NCI-H1436 treated with DMSO at 0.1 percent for 48 hours (cell line): Measurements from ENCODE around the gene KDM2B.
A peak's percentile ranks its signal among the peaks of the same experiment; 100 is the strongest.
"Not testable (repeated sequence)": the region's sequence is repeated elsewhere in the genome, so short reads cannot be mapped to it uniquely, and the experiment has no call there.

ENCODE experiments used
- DNase-seq: peaks from one replicate; lab custom pipeline; 2025; lab: John Stamatoyannopoulos, UW

KDM2B gene

DNA sequence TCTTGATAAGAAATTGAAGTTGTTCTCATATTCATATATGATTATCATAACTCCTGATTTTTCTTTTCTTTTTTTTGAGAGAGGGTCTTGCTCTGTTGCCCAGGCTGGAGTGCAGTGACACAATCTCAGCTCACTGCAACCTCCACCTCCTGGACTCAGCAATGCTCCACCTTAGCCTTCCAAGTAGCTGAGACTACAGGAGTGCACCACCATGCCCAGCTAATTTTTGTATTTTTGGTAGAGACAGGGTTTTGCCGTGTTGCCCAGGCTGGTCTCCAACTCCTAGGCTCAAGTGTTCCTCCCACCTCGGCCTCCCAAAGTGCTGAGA, 2.5 kb upstream of the KDM2B start:
- DNase-seq: not testable (repeated sequence)

DNA sequence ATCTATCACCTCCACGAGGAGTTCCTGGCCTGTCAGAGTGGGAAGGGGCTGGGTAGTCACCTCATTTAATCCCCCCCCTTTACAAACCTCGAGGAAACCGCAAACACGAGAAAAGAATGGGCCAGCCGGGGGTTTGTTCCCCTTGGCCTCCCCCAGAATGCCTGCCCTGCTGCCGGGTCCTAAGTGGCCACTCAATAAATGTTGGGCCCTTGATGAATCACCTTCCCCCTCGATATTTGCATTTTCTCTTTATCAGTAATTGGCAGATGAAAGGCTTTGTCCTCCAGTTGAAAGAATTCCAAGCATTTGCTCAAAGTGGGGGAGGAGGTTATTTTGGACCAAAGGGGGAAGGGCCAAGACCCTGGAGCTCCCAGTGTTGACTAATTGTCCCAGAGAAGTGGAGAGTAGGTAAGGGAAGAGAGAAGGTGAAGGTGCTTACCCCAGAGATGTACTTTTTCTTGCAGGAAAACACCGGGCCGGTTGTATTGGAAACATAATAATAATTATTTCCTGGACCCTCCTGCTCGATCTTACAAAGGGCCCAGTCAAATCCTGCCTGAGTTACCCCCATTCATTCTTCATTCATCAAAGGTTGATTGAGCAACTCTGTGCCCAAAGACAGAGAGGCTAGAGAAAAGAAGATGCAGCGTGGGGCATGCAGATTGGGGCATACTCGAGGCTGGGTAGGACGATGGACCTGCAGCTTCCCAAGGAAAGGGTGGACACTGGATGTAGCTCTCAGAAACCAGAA, 1.9 kb upstream of the KDM2B start:
- no peak for DNase-seq

DNA sequence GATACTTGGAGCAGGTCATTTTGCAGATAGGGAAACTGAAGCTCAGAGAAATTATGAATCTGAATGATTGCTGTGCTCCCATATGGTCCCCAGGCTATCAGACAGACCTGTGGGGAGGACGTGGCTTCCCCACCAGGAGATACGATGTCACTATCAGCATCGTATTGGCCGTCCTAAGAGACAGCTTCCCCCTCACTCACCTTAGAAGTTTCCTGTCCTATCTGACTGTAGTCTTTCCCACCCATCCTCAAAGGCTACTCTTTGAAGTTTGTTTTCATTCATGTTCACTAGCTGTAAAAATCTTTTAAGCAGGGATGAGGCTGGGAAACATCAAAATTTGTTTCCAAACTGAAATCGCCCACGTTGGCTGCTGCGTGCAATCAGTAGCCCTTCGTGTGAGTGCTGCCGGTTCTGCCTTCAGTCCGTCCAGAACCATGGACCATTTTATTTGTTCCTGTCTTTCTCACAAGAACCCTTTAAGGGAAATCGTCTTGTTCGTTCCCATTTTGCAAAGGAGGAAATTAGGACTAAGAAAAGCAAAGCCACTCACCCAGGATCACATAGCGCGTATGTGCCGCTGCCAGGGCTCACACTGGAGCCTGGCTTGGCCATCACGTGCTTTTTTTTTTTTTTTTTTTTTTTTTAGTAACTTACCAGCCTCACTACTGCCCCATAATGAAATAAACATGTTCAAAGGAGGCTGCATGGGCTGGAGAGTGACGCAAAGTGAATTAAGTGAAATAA, 1.0 kb upstream of the KDM2B start:
- no peak for DNase-seq

DNA sequence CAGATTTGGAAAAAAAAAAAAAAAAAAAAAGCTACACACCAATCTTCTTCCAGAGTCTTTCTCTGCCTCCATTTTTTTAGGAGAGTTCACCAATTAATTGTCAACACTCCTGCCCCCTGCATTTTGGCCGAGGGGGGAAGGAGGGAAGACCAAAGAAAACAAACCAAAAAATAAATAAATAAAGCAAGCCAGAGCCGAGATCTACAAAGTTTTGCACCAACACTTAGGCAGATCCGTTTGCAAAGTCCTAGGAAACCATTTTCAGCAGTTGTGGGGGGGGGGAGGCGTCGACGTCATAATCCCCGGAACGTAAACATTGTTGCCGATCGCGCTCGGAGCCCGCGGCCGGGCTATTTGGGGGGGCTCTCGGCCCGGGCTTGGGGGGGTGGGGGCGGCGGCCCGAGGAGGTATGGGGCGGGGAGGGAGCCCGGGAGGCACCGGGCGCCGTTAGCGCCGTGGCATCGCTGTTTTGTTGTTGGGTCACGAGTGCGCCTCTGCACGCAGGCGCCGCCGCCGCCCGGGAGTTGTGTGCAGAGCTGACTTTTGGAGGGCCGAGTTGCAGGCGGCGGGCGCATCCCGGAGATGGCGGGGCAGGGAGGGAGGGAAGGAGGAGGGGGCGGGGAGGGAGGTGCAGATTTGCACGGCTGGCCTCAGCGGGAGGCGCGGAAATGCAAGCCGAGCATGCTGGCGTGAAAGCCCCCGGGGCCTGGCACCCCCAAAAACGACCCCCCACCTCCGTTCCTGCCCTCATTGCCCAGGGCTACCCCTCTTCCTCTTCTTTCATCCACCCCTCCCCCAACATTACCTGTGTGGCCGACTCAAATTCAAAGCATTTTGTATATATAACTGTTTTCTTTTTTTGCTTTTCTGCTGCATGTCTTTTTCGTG, 598 bp downstream of the KDM2B start:
- DNase-seq: no peak

DNA sequence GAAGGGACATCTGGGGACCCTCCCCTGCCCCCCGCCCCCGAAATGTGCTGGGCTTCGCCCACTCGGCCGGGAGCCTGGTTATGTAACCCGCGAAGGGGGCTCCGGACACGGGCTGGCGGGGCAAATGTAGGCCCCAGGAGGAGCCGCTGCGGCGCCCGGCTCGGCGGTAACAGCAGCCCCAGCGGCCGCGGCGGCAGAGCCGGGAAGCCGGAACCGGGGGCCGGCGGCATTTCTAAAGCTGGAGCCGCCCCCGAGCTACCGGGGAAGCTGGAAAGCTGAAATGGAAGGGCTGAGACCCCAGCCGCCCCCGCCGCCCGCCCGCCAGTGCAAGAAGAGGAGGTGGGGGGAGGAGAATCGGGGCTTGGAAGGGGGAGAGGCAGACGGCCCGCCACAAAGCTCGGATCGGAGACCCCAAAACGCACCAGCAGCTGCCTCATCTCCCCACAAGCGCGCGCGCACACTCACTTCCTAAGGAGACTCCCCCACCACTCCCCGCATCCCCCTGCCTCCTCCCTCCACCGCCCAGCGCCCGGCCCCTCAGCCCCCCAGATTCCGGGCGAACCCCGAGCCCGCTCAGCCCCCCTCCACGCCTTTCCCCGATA, 1.5 kb downstream of the KDM2B start:
- DNase-seq: no peak

DNA sequence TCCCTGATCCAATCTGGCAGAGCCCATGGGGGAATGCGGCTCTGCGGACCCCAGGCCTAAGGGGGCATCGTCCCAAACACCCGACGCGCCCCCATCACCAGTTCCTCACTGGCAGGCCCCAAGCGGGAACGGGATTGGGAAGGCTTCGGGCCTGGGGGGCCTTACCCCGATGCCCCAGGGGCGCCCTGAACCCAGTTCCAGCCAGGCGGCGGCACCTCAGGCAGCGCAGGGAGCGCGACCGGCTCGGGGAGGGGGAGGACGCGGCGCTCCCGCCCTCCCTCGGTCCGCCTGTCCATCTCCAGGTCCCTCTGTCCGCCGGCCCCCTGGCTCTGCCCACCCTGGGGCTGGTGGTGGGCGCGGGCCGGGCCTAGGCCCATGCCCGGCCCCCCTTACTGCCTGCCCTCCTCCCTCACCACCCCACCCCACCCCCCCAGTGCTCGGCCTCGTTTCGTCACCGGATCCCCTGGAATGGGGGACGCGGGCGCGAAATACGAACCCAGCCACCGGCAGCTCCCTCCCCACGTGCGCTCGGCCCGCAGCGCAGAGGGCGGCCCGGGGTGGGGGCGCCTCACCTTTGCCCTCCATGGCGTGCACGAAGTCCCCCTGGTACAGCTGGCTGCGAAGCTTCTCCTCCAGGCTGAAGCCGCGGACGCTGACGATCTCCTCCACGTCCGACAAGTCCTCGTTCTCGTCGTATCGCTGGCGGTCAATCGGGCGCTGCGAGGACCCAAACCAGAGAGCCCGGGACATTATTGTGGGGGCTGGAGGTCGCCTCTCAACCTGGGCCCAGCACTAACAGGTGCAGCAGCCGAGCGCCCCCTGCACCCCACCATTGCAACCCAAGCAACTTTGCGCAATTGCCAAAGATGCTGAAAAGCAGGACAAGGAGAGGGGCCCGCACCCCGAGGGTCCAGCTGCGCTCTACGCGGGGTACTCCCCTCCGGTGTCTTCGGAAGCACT, 2.3 kb downstream of the KDM2B start:
- no peak for DNase-seq

DNA sequence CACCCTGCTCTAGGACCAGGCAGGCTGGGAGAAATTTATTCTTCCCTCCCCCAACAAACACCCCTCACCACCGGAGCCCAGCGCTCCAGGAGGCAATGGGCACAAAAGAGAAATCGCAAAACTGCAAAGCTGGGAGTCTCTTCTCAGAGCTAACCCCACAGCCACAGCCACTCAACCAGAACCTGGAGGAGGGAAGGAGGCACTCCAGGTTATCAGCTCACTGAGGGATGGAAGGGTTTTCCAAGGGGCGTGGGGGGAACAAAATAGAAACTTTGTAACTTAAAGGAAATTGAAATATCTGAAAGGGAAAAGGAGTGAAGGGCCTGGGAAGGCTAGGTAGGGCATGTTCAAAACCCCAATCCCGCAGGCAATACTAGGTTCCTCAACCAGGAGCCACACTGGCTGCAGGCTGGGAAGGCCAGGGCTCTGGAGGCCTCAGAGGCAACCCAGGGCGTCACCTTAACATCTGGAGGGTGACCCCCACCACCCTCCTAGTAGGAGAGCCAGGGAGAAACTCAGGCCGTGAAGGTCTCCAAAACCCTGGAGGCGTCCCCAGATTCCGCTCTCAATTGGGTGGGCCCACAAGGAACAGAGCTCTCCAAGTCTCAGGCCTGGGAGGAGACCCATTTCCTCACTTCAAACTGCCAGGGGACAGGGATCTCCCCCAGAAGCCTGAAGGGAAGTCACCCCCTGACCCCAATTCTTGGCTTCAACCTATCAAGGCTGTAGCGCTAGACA, 3.2 kb downstream of the KDM2B start:
- no peak for DNase-seq

DNA sequence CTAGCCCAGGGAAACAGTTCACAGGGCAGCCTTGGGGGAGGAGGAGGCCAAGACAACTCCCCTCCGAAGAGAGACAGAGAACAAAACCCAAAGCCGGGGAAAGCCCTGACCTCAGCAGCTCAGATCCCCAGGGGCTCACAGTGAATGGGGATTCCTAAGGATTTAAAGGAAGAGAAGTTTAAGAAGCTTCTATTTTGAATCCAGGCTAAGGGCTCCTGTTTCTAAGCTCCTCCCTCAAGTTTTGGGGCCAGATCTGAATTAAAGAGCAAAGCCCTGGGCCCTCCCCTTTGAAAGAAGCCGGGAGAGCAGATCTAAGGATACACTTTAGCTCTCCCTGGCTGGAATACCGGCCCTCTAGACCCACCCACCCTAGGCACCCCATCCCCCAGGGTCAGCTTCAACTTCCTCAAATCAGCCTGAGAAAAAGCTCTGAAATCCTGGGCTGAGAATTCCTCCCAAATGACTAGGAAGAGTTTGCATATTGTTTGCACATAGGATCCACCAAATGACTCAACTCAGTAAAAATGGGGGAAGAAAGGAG, 3.9 kb downstream of the KDM2B start:
- no peak for DNase-seq

DNA sequence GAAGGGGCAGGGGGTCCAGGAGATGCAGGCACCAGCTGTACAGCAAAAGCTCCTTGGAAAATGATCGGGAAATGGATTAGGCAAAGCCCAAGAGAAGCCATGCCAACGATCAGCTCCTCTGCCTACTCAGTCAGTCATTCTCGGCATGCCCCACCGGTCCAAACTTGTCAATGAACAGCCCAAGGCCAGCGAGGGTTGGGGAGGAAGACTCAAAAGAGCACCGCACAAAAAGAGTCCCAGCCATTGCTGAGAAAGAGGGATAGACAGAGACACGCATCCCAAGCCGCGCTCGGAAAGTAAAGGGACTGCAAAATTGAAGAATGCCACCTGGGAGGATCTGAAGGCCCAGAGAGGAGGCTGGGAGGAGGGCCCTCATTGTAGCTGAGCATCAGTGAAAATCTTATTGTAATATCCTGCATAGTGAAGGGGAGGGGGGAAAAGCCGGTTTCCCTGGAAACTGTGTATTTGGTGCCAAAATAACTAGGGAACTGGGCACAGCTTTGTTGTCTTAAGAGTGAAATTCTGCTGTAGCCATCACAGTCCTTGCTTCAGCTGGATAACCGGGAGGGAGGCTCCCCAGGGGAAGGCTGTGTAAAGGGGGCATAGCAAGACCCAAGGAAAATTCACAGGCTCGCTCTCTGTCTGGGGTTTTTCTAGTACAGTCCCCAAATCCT, 4.7 kb downstream of the KDM2B start:
- DNase-seq: no peak

DNA sequence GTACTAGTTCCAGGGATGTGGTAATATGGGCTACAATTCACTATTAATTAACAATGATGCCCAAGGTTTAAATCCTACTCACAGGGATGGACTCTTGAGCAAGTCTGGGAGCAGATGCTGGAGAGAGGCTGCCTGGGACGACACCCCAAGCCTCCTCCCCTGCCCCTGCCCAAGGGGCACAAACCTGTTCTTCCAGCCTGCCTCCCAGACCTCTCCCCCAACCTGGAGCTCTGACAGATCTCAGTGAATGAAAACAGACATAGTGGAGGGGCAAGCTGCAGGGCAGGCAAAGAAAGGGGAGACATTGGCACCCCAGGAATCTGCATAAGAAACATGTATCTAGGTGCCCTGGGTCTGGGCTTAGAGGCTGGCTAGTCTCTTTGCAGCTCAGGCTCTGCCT, 5.8 kb downstream of the KDM2B start:
- no peak for DNase-seq

DNA sequence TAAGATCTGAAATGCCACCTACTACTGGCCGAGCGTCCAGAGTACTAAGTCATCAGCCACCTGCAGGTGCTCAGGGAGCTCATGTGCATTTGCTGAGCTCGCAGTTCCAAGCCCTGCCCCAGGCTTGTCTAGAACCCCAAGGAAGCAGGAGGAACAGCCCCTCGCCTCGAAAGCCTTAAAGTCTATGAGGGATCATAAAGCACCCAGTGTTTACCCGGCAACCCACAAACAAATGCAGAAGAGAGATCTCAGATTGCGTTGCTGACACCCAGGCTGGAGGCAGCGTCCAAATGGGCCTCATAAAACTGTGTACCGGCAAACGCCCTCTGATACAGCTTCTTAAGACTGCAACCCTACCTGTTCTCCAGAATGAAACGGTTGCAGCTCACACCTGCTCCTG, 6.8 kb downstream of the KDM2B start:
- DNase-seq: peak; percentile 83

DNA sequence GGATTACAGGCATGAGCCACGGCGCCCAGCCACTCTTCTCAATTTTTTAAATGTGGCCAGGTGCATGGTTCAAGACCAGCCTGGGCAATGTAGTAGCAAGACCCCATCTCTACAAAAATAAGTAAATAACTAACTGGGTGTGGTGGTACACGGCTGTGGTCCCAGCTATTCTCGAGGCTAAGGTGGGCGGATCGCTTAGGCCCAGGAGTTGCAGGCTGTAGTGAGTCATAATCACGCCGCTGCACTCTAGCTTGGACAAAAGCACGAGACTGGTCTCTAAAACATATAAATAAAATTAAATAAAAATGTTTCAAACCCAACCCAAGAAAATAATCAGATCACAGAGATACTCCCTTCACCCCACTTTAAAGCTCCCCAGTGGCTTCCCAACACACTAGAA, 8.9 kb downstream of the KDM2B start:
- DNase-seq: no peak

DNA sequence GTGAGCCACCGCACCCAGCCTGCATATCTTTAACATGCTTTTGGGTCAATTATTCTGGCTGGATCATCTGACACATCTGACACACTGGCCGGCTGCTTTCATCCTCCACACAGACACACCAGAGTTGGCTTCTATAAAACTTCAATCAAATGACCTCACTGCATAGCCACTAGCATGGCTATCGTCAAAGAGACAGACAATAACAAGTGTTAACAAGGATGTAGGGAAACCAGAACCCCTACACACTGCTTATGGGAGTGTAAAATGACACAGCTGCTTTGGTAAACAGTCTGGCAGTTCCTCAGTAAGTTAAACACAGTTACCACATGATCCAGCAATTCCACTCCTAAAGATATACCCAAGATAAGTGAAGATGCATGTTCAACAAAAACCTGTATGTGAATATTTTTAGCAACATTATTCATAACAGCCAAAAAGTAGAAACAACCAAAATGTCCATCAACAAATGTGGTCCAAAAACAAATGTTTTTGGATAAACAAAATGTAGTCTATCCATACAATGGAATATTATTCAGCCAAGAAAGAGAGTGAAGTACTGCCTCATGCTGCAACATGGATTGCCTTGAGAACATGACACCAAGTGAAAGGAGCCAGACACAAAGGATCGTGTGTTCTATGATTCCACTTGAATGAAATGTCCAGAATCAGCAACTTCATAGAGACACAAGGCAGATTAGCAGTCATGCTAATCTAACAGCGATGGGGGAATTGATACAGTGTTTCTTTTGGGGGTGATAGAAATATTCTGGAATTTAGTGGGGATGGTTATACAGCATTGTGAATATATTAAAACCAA, 10.1 kb downstream of the KDM2B start:
- no peak for DNase-seq

DNA sequence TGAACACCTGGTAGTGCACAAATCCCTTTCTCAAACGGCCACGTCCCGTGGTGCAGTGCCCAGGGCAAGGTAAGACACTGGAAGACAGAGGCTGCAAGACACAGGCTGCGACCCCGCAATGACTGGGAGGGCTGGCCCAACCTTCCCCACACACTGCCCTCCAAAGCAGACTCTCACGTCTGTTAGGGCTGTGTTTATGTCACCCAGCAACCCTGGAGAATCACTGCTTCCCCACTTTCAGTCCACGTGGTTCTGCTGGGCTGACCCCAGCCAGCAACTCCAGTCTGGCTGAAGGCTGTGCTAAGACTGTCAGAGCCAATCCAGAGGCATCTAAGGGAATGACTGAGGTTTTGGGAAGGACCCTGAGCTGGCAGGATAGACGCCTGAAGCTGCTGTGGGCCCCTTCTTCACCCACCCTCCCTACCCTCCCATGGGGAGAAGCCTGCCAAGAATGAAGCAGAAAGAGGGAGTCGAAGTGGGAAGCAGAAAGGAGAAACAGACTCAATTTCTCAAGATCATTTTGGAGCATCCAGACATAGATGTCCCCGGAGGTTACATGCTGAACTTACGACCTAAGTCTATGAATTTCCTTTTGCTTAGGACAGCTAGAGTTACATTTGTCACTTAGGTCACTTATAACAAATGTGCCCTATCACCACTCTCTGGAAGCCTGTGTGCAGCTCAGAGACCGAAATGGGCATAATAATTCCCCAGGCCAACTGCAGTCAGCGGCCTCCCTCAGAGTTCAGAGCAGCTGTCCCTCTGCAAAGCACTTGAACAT, 11.7 kb downstream of the KDM2B start:
- no peak for DNase-seq

DNA sequence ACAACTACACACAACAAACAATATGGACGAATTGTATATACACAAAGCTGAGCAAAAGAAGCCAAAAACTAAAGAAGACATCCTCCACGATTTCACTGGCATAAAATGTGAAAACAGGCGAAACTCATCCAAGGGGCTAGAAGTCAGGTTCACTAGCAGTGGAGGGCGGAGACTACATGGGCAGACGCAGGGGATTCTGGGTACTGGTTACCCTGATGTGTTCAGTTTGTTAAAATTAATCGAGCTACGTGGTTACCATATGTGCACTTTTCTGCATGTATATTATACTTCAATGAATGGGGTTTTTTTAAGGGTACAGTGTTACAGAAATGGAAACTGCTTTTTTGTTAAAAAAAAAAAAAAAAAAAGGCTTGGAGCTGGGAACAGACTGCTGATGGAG, 12.3 kb downstream of the KDM2B start:
- DNase-seq: no peak

DNA sequence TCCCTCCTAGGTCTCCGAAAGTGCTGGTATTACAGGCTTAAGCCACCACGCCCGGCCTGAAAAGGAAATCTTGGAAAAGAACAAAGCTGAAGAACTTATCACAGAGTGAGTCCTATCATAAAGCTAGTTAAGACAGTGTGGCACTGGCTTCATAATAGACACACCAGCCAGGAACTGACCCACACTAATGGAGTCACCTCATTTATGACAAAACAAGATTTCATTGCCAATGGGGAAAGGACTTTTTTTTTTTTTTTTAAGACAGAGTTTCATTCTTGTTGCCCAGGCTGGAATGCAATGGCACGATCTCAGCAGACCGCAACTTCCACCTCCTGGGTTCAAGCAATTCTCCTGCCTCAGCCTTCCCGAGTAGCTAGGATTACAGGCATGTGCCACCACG, 15.7 kb downstream of the KDM2B start:
- DNase-seq: no peak

DNA sequence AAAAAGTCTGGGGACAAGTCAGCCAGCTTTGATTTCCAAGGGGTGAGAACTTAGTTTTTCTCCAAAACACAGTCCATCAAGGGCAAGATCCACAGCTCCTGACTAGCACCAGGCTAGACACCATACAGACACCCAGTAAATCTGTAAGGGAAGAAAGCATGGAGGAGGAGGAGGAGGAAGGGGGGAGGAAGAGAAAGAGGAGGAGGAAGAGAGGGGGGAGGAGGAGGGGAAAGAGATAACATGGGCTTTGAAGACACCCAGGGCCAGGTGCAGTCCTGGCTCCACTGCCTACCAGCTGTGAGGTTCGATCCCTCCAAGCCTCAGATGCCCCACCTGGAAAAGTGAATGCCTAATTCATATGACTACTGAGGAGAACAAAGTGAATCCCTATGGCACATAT, 18.3 kb downstream of the KDM2B start:
- DNase-seq: no peak

DNA sequence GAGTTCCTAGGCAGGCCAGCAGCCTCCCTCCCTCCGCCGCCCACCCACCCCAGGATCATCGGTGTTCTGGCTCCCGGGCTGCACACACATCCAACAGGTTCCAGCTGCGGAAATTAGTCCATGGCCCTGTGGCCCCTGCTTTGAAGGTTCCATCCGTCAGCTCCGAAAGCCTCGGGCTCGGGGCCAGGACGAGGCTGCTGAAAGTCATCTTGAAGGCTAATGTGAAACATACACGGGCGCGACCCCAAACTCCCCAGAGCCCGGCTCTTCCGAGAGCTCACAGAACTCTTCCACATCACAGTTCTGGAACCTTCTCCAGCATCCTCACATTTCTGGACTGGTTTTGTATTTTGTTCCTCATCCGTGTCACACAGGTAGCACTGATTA, 19.8 kb downstream of the KDM2B start:
- DNase-seq: no peak
